Neural cell (in vitro differentiated cells): ENCODE results near the gene MYADML2. TPM values are rescaled to one million over a fixed set of nuclear protein-coding genes. Genes with fewer than 3 reads are reported as not detected.
A peak's percentile ranks its signal among the peaks of the same experiment; 100 is the strongest.

Source experiments
- H2AFZ ChIP-seq: fragments of 200-600, 300-800 bp; sonication (generic), shearing (Covaris generic); 2 replicates; pipeline ENCODE4 v1.6.0; 2014; ENCODE audit warnings: low read depth, mild to moderate bottlenecking, antibody characterized with exemption, low read length, moderate library complexity
- H3F3A ChIP-seq: fragments of 200-600 bp; shearing (Covaris generic); 2 replicates; pipeline ENCODE4 v1.6.1; 2016; ENCODE audit warnings: mild to moderate bottlenecking, moderate library complexity, mixed read lengths, antibody characterized with exemption, low read length; ENCODE audit not compliant: insufficient read depth, poor library complexity, severe bottlenecking
- H3K27ac ChIP-seq: fragments of 200-600, 300-800 bp; sonication (generic), shearing (Covaris generic); 2 replicates; pipeline ENCODE4 v1.5.1; 2014; ENCODE audit warnings: mild to moderate bottlenecking, low read length, moderate library complexity
- H3K27me3 ChIP-seq: fragments of 300-800, 200-600 bp; sonication (generic), shearing (Covaris generic); 2 replicates; pipeline ENCODE4 v1.6.0; 2014; ENCODE audit warnings: mild to moderate bottlenecking, low read depth, low read length, moderate library complexity; ENCODE audit not compliant: insufficient read depth
- H3K36me3 ChIP-seq: fragments of 300-800, 200-600 bp; sonication (generic), shearing (Covaris generic); 2 replicates; pipeline ENCODE4 v1.5.1; 2014; ENCODE audit warnings: mild to moderate bottlenecking, antibody characterized with exemption, low read length, moderate library complexity; ENCODE audit not compliant: insufficient read depth
- H3K4me2 ChIP-seq: fragments of 300-800, 200-600 bp; sonication (generic), shearing (Covaris generic); 2 replicates; pipeline ENCODE4 v1.6.0; 2014; ENCODE audit warnings: mild to moderate bottlenecking, low read length
- H3K4me3 ChIP-seq: fragments of 300-800, 200-600 bp; sonication (generic), shearing (Covaris generic); 2 replicates; pipeline ENCODE4 v1.5.1; 2014; ENCODE audit warnings: mild to moderate bottlenecking, low read length, moderate library complexity
- H3K79me2 ChIP-seq: fragments of 200-600 bp; shearing (Covaris generic); replicated peaks from 2 replicates; pipeline ENCODE4 v1.6.0; 2014; ENCODE audit warnings: mild to moderate bottlenecking, low read length, moderate library complexity; ENCODE audit not compliant: insufficient read depth
- H3K9ac ChIP-seq: fragments of 300-800, 200-600 bp; sonication (generic), shearing (Covaris generic); 2 replicates; pipeline ENCODE4 v1.6.1; 2016; ENCODE audit warnings: mild to moderate bottlenecking, low read length, mixed read lengths
- H3K9me2 ChIP-seq: fragments of 200-600 bp; shearing (Covaris generic); 2 replicates; pipeline ENCODE4 v1.6.1; 2016; ENCODE audit warnings: mild to moderate bottlenecking, low read length, mixed read lengths; ENCODE audit not compliant: insufficient read depth
- H3K9me3 ChIP-seq: fragments of 200-600, 300-800 bp; sonication (generic), shearing (Covaris generic); 2 replicates; pipeline ENCODE4 v1.6.1; 2016; ENCODE audit warnings: mild to moderate bottlenecking, mixed run types, low read length, moderate library complexity, mixed read lengths
- H4K20me1 ChIP-seq: fragments of 200-600 bp; shearing (Covaris generic); 2 replicates; pipeline ENCODE4 v1.6.1; 2016; ENCODE audit warnings: mild to moderate bottlenecking, mixed run types; ENCODE audit not compliant: insufficient read depth
- EP300 ChIP-seq: fragments of 450-650 bp; conservative IDR thresholded peaks from 2 replicates; pipeline ENCODE4 v1.6.1; 2014; ENCODE audit warnings: antibody characterized with exemption, mild to moderate bottlenecking, moderate library complexity; ENCODE audit not compliant: poor library complexity, severe bottlenecking
- EZH2 ChIP-seq: fragments of 200-600, 300-800 bp; shearing (Covaris generic), sonication (generic); IDR thresholded peaks from 2 replicates; pipeline ENCODE4 v1.6.1; 2014; ENCODE audit warnings: antibody characterized with exemption, low read length, borderline replicate concordance, mild to moderate bottlenecking; ENCODE audit not compliant: insufficient read depth, poor library complexity, severe bottlenecking
- MXI1 ChIP-seq: fragments of 450-650 bp; conservative IDR thresholded peaks from 2 replicates; pipeline ENCODE4 v1.6.1; 2014; ENCODE audit warnings: antibody characterized with exemption, mild to moderate bottlenecking; ENCODE audit not compliant: poor library complexity, severe bottlenecking
- POLR2AphosphoS5 ChIP-seq: IDR thresholded peaks from 2 replicates; pipeline ENCODE4 v1.6.1; 2012
- RAD21 ChIP-seq: fragments of 450-650 bp; conservative IDR thresholded peaks from 2 replicates; pipeline ENCODE4 v1.6.1; 2014; ENCODE audit warnings: antibody characterized with exemption, mild to moderate bottlenecking, moderate library complexity
- SMC3 ChIP-seq: fragments of 450-650 bp; conservative IDR thresholded peaks from 2 replicates; pipeline ENCODE4 v1.6.1; 2014; ENCODE audit warnings: antibody characterized with exemption, mild to moderate bottlenecking, moderate library complexity; ENCODE audit not compliant: poor library complexity
- TAF1 ChIP-seq: IDR thresholded peaks from 2 replicates; pipeline ENCODE4 v1.6.1; 2012; ENCODE audit warnings: low read depth
- polyA plus RNA-seq: library from polyadenylated mRNA; depleted of rRNA; stranded (reverse); fragments of >200 nt; gene quantifications from 2 replicates; pipeline ENCODE4 v1.2.3, GENCODE V29; 2014
- TF ChIP-seq, protein P1 (sequence below): IDR thresholded peaks from 2 replicates; pipeline ENCODE4 v1.6.1; 2012; ENCODE audit warnings: borderline replicate concordance
- TF ChIP-seq, protein P2 (sequence below): fragments of 450-650 bp; IDR thresholded peaks from 2 replicates; pipeline ENCODE4 v1.5.1; 2014; ENCODE audit warnings: antibody characterized with exemption, mild to moderate bottlenecking, moderate library complexity; ENCODE audit not compliant: poor library complexity, severe bottlenecking

Gene MYADML2
- polyA plus RNA-seq, 1 donor from 2014 or later = 1.1 TPM

DNA sequence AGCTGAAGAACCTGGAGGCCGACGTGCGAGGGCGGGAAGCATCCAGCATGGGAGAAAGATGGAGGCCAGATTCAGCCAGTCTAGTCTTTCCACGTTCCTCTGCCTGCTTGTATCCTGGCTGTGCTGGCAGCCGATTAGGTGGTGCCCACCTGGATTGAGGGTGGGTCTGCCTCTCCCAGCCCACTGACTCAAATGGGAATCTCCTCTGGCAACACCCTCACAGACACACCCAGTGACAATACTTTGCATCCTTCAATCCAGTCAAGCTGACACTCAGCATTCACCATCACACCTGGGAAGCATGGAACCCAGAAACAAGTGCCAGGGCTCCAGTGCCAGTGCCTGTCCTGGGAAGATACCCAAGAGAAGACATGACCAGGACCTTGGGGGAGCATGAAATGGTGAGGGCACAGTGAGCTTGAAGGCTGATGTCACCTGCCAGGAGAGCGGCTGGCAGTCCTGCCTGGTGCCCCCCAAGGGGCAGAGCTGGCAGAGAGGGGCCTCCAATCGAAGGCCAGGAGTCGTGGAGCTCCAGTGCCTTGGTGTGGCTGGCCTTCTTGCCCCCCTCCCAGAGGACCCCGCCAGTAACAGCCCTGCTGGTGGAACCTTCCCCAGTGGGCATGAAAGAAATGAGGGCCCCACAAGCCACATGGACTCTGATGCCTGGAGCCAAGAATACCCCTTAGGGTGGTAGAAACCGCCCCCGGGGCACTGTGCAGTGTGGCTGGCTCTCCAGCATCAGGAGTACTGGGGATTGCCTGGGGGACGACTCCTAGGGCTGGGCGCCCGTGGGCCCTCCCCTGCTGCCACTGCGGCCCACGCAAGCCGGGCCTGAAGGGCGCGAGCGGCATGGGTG, 45.6 kb downstream of the MYADML2 start:
- no peak overlapping the region for H2AFZ ChIP-seq
- H3K9ac ChIP-seq = no peak overlapping the region
- no peaks in the 10 kb centered on the region for H3K79me2 ChIP-seq
- H3K4me3 ChIP-seq = peak overlapping the region; percentile 18
- H3K27me3 ChIP-seq = peaks cover 19% of the 10 kb centered on the region
- no peak for TF ChIP-seq EP300
- no peak for TF ChIP-seq TAF1
- H3K9me3 ChIP-seq = no peaks in the 10 kb centered on the region
- H3K27ac ChIP-seq = no peak overlapping the region
- H3F3A ChIP-seq = no peaks in the 10 kb centered on the region
- no peaks in the 10 kb centered on the region for H3K9me2 ChIP-seq
- H3K36me3 ChIP-seq = no peaks in the 10 kb centered on the region
- no peak overlapping the region for H3K4me2 ChIP-seq
- H4K20me1 ChIP-seq = no peaks in the 10 kb centered on the region

DNA sequence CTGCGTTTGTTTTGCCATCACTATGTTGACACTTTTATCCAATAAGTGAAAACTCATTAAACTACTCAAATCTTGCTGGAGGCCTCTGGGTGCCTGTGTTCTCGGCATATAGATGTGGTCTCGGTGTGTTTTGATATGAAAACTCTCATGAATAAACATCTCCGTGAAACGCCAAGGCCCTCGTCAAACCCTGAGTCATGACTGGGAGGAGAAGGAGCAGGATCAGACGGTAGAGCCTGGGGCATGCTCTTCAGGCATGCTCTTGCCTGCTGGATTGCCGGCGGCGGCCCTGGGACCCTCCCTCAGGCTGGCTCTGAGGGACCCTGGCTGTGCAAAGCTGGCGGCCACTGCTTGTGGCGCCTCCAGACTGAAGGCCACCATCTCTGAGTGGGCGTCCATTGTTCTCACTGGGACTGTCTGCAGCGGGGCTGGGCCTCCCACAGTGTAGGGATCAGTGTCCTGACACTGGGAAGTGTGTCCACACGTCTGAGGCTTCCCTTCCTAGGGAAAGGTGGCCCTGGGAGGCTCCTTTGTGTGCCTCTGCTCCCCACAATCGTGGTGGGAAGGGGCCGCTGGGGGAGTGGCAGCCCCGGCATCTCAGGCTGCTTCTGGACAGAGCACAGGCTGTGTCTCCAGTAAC, 46.7 kb downstream of the MYADML2 start:
- no peak overlapping the region for H3K4me3 ChIP-seq
- H4K20me1 ChIP-seq = no peaks in the 10 kb centered on the region
- H2AFZ ChIP-seq = no peak overlapping the region
- no peaks in the 10 kb centered on the region for H3K79me2 ChIP-seq
- no peaks in the 10 kb centered on the region for H3K9me3 ChIP-seq
- H3F3A ChIP-seq = no peaks in the 10 kb centered on the region
- no peaks in the 10 kb centered on the region for H3K9me2 ChIP-seq
- H3K9ac ChIP-seq = no peak overlapping the region
- TF ChIP-seq, protein P1, sequence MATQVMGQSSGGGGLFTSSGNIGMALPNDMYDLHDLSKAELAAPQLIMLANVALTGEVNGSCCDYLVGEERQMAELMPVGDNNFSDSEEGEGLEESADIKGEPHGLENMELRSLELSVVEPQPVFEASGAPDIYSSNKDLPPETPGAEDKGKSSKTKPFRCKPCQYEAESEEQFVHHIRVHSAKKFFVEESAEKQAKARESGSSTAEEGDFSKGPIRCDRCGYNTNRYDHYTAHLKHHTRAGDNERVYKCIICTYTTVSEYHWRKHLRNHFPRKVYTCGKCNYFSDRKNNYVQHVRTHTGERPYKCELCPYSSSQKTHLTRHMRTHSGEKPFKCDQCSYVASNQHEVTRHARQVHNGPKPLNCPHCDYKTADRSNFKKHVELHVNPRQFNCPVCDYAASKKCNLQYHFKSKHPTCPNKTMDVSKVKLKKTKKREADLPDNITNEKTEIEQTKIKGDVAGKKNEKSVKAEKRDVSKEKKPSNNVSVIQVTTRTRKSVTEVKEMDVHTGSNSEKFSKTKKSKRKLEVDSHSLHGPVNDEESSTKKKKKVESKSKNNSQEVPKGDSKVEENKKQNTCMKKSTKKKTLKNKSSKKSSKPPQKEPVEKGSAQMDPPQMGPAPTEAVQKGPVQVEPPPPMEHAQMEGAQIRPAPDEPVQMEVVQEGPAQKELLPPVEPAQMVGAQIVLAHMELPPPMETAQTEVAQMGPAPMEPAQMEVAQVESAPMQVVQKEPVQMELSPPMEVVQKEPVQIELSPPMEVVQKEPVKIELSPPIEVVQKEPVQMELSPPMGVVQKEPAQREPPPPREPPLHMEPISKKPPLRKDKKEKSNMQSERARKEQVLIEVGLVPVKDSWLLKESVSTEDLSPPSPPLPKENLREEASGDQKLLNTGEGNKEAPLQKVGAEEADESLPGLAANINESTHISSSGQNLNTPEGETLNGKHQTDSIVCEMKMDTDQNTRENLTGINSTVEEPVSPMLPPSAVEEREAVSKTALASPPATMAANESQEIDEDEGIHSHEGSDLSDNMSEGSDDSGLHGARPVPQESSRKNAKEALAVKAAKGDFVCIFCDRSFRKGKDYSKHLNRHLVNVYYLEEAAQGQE = no peak
- TF ChIP-seq RAD21 = no peak
- TF ChIP-seq POLR2AphosphoS5 = no peak
- no peak for TF ChIP-seq EZH2
- TF ChIP-seq, protein P2, sequence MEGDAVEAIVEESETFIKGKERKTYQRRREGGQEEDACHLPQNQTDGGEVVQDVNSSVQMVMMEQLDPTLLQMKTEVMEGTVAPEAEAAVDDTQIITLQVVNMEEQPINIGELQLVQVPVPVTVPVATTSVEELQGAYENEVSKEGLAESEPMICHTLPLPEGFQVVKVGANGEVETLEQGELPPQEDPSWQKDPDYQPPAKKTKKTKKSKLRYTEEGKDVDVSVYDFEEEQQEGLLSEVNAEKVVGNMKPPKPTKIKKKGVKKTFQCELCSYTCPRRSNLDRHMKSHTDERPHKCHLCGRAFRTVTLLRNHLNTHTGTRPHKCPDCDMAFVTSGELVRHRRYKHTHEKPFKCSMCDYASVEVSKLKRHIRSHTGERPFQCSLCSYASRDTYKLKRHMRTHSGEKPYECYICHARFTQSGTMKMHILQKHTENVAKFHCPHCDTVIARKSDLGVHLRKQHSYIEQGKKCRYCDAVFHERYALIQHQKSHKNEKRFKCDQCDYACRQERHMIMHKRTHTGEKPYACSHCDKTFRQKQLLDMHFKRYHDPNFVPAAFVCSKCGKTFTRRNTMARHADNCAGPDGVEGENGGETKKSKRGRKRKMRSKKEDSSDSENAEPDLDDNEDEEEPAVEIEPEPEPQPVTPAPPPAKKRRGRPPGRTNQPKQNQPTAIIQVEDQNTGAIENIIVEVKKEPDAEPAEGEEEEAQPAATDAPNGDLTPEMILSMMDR = no peak
- TF ChIP-seq SMC3 = no peak
- TF ChIP-seq TAF1 = no peak
- TF ChIP-seq EP300 = no peak
- no peak for TF ChIP-seq MXI1
- H3K27me3 ChIP-seq = peaks cover 19% of the 10 kb centered on the region
- no peak overlapping the region for H3K27ac ChIP-seq
- H3K36me3 ChIP-seq = no peaks in the 10 kb centered on the region
- no peak overlapping the region for H3K4me2 ChIP-seq
